CD4-positive, alpha-beta T cell (primary cell): Measurements from ENCODE around the gene ARHGEF37. TPM values are rescaled to one million over a fixed set of nuclear protein-coding genes. Genes with fewer than 3 reads are reported as not detected.

Experiments used
- ATAC-seq: fragments of 200-7000 bp; cut with Tn5 transposase; one replicate; pipeline ENCODE4 v1.10.0; 2022; ENCODE audit warnings: mild to moderate bottlenecking; ENCODE audit not compliant: poor library complexity
- CTCF ChIA-PET: fragments of 350-600 bp; sonication (Branson Sonifier 250); formaldehyde crosslinking; loops from one replicate; lab custom pipeline; 2021; ENCODE audit warnings: antibody characterized with exemption, inconsistent platforms; lab: Charles Lee
- POLR2A ChIA-PET: fragments of 350-600 bp; sonication (Branson Sonifier 250); formaldehyde crosslinking; loops from one replicate; lab custom pipeline; 2021; ENCODE audit warnings: antibody characterized with exemption, inconsistent platforms; lab: Charles Lee
- DNase-seq, 14 experiments: peaks; one replicate each; pipeline ENCODE4 v3.0.0-alpha.2; 2013 to 2020; ENCODE audit warnings: mixed read lengths in 2 of 14
- H3K27ac ChIP-seq, 2 donors: one replicate each; pipeline versions ENCODE4 v1.5.1 to v1.7.0; 2013; ENCODE audit warnings: low read length in 2 of 2, low read depth in 1 of 2, mild to moderate bottlenecking in 1 of 2
- H3K27me3 ChIP-seq, 2 experiments: 1 replicate in 1 of 2; 2 replicates in 1 of 2; pipeline versions ENCODE4 v1.6.1 to v1.7.0; 2013; ENCODE audit warnings: low read length in 2 of 2, control low read depth in 1 of 2, mild to moderate bottlenecking in 1 of 2, moderate library complexity in 1 of 2; ENCODE audit not compliant: insufficient read depth in 2 of 2, control insufficient read depth in 1 of 2
- H3K36me3 ChIP-seq: one replicate; pipeline ENCODE4 v1.6.1; 2013; ENCODE audit warnings: low read length, control low read depth; ENCODE audit not compliant: insufficient read depth
- H3K4me1 ChIP-seq: one replicate; pipeline ENCODE4 v1.6.1; 2013; ENCODE audit warnings: low read length, control low read depth; ENCODE audit not compliant: insufficient read depth
- H3K4me3 ChIP-seq: one replicate; pipeline ENCODE4 v1.5.1; 2013; ENCODE audit warnings: mild to moderate bottlenecking, low read length, moderate library complexity
- H3K9me3 ChIP-seq, 2 experiments: 1 replicate in 1 of 2; 2 replicates in 1 of 2; pipeline versions ENCODE4 v1.6.1 to v1.7.0; 2013; ENCODE audit warnings: low read length in 2 of 2, mild to moderate bottlenecking in 2 of 2, control low read depth in 1 of 2, moderate library complexity in 1 of 2; ENCODE audit not compliant: control insufficient read depth in 1 of 2, insufficient read depth in 1 of 2
- H3K27ac Mint-ChIP-seq: one replicate; pipeline ENCODE4 v1.8.0; 2020; ENCODE audit warnings: mixed read lengths
- H3K27me3 Mint-ChIP-seq: one replicate; pipeline ENCODE4 v1.8.0; 2021; ENCODE audit warnings: mixed read lengths
- H3K36me3 Mint-ChIP-seq: one replicate; pipeline ENCODE4 v1.8.0; 2021; ENCODE audit warnings: low read depth, mixed read lengths
- H3K4me1 Mint-ChIP-seq: one replicate; pipeline ENCODE4 v1.8.0; 2021; ENCODE audit warnings: low read depth, mixed read lengths
- H3K4me3 Mint-ChIP-seq: one replicate; pipeline ENCODE4 v1.8.0; 2020; ENCODE audit warnings: mild to moderate bottlenecking, mixed read lengths
- H3K9me3 Mint-ChIP-seq: one replicate; pipeline ENCODE4 v1.8.0; 2020; ENCODE audit warnings: mixed read lengths
- intact Hi-C, 2 experiments: fragments of 100-400 bp; cut with DNase I in 1 of 2; cut with micrococcal nuclease in 1 of 2; formaldehyde crosslinking; loops; one replicate each; pipeline versions ENCODE4 v1.15.1 to v1.9.0; 2023 to 2025; cut with DNase I, micrococcal nuclease
- total RNA-seq, 174 experiments: library from RNA in 2 of 174; stranded (reverse) in 2 of 174; gene quantifications; one replicate each; pipeline ENCODE4 v1.2.3 and lab custom pipeline; 2021 to 2026
- TF ChIP-seq, protein P1 (sequence below): fragments of 200-600 bp; IDR thresholded peaks from one replicate; pipeline ENCODE4 v1.8.0; 2022; ENCODE audit warnings: antibody characterized with exemption, mild to moderate bottlenecking

ARHGEF37 gene
- total RNA-seq, 2 experiments from 2014 or later: 0.41 TPM; not detected in 1

DNA sequence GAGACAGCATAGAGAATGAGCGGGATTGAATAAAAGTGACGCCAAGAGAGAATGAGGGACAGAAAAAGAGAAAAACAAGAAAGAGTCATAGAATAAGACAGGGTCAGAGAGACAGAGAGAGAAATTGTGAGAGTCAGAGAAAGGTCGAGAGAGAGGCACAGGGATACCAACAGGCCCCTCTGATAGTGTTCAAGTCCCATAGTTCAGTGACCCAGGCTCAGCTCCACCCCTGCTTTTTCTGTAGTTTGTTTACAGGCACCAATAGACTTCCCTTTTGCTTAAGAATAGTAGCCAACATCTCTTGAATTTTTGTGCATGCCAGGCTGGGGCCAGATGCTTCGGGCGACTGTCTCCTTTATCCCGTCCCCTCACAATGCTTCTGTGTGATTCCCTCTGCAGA lies 62.5 kb downstream of the ARHGEF37 start:
- Histone ChIP-seq H3K27ac (no peak overlapping the region), H3K9me3 (no peaks in the 10 kb centered on the region), H3K36me3 (no peaks in the 10 kb centered on the region), H3K4me1 (no peaks in the 10 kb centered on the region), H3K27me3 (no peaks in the 10 kb centered on the region), H3K4me3 (no peak overlapping the region)
- TF ChIP-seq, protein P1, sequence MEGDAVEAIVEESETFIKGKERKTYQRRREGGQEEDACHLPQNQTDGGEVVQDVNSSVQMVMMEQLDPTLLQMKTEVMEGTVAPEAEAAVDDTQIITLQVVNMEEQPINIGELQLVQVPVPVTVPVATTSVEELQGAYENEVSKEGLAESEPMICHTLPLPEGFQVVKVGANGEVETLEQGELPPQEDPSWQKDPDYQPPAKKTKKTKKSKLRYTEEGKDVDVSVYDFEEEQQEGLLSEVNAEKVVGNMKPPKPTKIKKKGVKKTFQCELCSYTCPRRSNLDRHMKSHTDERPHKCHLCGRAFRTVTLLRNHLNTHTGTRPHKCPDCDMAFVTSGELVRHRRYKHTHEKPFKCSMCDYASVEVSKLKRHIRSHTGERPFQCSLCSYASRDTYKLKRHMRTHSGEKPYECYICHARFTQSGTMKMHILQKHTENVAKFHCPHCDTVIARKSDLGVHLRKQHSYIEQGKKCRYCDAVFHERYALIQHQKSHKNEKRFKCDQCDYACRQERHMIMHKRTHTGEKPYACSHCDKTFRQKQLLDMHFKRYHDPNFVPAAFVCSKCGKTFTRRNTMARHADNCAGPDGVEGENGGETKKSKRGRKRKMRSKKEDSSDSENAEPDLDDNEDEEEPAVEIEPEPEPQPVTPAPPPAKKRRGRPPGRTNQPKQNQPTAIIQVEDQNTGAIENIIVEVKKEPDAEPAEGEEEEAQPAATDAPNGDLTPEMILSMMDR: no peak
- peaks cover 12% of the 10 kb centered on the region for H3K4me1 Mint-ChIP-seq
- no peaks in the 10 kb centered on the region for H3K36me3 Mint-ChIP-seq
- no peak overlapping the region for H3K4me3 Mint-ChIP-seq
- no peak overlapping the region for H3K27ac Mint-ChIP-seq
- DNase-seq (no peak), ATAC-seq (no peak)
- intact Hi-C loops: no loop called here
- ChIA-PET POLR2A (no interaction called here), CTCF (no interaction called here)
- H3K27me3 Mint-ChIP-seq: no peaks in the 10 kb centered on the region
- peaks cover 2% of the 10 kb centered on the region for H3K9me3 Mint-ChIP-seq

DNA sequence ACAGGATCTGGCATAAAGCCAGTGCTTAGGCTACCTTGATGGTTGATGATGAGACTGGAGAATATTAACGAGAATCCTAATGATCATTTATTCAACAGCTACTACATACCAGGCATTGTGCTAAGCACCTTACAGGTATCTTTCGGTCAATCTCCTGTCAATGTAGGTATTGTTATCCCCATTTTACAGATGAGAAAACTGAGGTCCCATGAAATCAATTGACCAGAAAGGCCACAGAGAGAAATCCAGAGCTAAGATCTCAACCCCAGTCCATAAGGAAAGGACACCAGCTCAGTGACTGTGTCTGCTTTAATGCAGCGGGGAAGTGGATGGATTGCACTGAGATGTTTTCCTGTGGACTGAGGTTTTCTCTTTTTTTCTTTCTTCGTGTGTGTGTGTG lies 63.3 kb downstream of the ARHGEF37 start:
- H3K4me1 ChIP-seq: no peaks in the 10 kb centered on the region
- H3K36me3 ChIP-seq: no peaks in the 10 kb centered on the region
- intact Hi-C loops: no loop called here
- H3K9me3 ChIP-seq: no peaks in the 10 kb centered on the region
- H3K9me3 Mint-ChIP-seq: peaks cover 3% of the 10 kb centered on the region
- TF ChIP-seq, protein P1: no peak
- H3K27me3 Mint-ChIP-seq: no peaks in the 10 kb centered on the region
- ATAC-seq: no peak
- ChIA-PET POLR2A (no interaction called here), CTCF (no interaction called here)
- no peaks in the 10 kb centered on the region for H3K36me3 Mint-ChIP-seq
- no peak overlapping the region for H3K4me3 ChIP-seq
- no peak overlapping the region for H3K27ac Mint-ChIP-seq
- no peak for DNase-seq
- H3K27me3 ChIP-seq: no peaks in the 10 kb centered on the region
- H3K27ac ChIP-seq: no peak overlapping the region
- H3K4me1 Mint-ChIP-seq: peaks cover 12% of the 10 kb centered on the region
- no peak overlapping the region for H3K4me3 Mint-ChIP-seq

DNA sequence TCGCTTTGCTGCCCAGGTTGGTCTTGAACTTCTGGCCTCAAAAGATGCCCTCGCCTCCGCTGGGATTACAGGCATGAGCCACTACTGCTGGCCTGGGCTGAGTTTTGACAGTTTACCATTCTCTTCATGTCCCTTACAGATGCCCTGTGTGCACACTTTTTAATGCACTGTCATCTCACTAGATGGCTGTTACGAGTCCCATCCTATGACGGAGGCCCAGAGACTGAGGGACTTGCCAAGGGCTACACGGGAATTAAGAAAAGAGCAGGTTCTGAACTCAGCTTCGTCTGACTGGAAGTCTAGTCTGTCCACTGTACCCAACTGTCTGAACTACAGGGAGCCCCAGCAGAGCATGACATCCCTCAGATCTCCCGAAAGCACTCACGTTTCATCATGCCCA lies 63.9 kb downstream of the ARHGEF37 start:
- TF ChIP-seq, protein P1: no peak
- no peak overlapping the region for H3K27ac Mint-ChIP-seq
- H3K4me3 Mint-ChIP-seq: no peak overlapping the region
- ATAC-seq (no peak), DNase-seq (no peak)
- Histone ChIP-seq H3K4me1 (no peaks in the 10 kb centered on the region), H3K27me3 (no peaks in the 10 kb centered on the region), H3K36me3 (no peaks in the 10 kb centered on the region), H3K9me3 (no peaks in the 10 kb centered on the region), H3K27ac (no peak overlapping the region), H3K4me3 (no peak overlapping the region)
- POLR2A ChIA-PET: no interaction called here
- intact Hi-C loops: no loop called here
- peaks cover 3% of the 10 kb centered on the region for H3K9me3 Mint-ChIP-seq
- H3K27me3 Mint-ChIP-seq: no peaks in the 10 kb centered on the region
- no peaks in the 10 kb centered on the region for H3K36me3 Mint-ChIP-seq
- peaks cover 12% of the 10 kb centered on the region for H3K4me1 Mint-ChIP-seq
- CTCF ChIA-PET: no interaction called here
